IPS-11a (cell line): ENCODE data around the gene RBM4.

Source experiments
- H3K4me3 ChIP-seq: one replicate; pipeline ENCODE4 v1.5.1; 2013; ENCODE audit warnings: low read depth, low read length, control low read depth

Gene RBM4

GRCh38 chr11:66688561-66689534 is 50.3 kb downstream of the RBM4 start:
- no peak overlapping the region for H3K4me3 ChIP-seq

GRCh38 chr11:66689661-66690590 is 51.4 kb downstream of the RBM4 start:
- no peak overlapping the region for H3K4me3 ChIP-seq

GRCh38 chr11:66691311-66691980 is 52.9 kb downstream of the RBM4 start:
- H3K4me3 ChIP-seq = no peak overlapping the region

- no peak overlapping the region for H3K4me3 ChIP-seq
Measured at GRCh38 chr11:66692446-66692845, 53.9 kb downstream of the RBM4 start.

- H3K4me3 ChIP-seq = no peak overlapping the region
Measured at GRCh38 chr11:66692871-66693331, 54.4 kb downstream of the RBM4 start.

GRCh38 chr11:66693356-66694055 is 55.0 kb downstream of the RBM4 start:
- no peak overlapping the region for H3K4me3 ChIP-seq

- H3K4me3 ChIP-seq = no peak overlapping the region
Measured at GRCh38 chr11:66694056-66694410, 55.5 kb downstream of the RBM4 start.

- no peak overlapping the region for H3K4me3 ChIP-seq
Measured at GRCh38 chr11:66694732-66695207, 56.3 kb downstream of the RBM4 start.
